RWPE1 (cell line): ENCODE data around the gene TSKU.

ENCODE experiments used
- CTCF ChIA-PET: fragments of 350-600 bp; sonication (Branson Sonifier 250); formaldehyde crosslinking; extraction: SDS; loops from one replicate; lab custom pipeline; 2021; lab: Yijun Ruan, JAX
- POLR2A ChIA-PET: fragments of 400-600 bp; formaldehyde crosslinking; extraction: SDS; loops from one replicate; lab custom pipeline; 2020; ENCODE audit warnings: antibody characterized with exemption; ENCODE audit not compliant: low non-redundant PET; lab: Yijun Ruan, JAX
- DNase-seq: peaks from one replicate; pipeline ENCODE4 v3.0.0; 2012; ENCODE audit warnings: low spot score
- H3K27ac ChIP-seq: fragments of 450-650 bp; 2 replicates; pipeline ENCODE4 v1.5.1; 2017
- CTCF ChIP-seq: fragments of 450-650 bp; conservative IDR thresholded peaks from 2 replicates; pipeline ENCODE4 v1.5.1; 2017; ENCODE audit warnings: low read depth, mild to moderate bottlenecking

The TSKU gene

DNA sequence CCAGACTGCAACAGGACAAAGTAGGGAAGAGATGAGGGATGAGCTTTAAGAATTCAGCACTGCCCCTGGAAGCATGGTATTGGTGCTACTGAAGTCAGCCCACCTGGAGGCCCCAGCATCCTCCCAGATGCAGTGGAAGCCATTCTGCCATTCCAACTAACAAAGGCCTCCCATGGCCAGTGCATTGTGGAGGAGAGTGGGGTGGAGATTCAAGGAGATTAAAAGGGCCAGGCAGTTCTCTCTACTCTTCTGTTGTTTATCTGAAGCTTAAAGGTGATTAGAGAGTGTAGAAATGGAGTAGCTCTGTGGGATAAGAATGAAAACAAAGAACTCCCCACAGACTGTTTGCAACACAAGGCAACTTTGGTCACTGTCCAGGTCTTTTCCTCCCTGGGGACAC lies 24.1 kb upstream of the TSKU start:
- TF ChIP-seq CTCF: no peak
- CTCF ChIA-PET: interaction anchor here (0.5 to 0.9 kb wide), 2 partner anchors 25 to 27 kb away, joined by 3 to 4 read pairs; no protein-coding TSS in a partner anchor
- POLR2A ChIA-PET: no interaction called here
- DNase-seq: no peak
- no peak overlapping the region for H3K27ac ChIP-seq

DNA sequence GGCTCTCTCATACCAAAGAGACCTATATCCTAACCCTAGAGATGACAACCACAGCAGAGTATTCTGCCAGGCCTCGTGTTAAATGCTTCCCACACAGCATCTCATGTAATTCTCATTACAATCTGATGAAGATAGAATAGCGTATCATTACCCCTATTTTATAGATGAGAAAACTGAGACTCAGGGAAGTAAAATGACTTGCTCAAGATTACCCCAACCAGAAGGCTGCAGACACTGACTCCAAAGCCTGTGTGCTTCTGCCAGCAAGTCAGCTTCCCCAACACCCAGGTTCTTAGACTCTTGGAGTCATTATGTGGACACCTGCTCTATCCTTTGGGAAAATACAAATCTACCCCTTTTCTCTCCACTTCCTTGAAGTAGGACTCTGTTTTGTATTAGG lies 23.6 kb upstream of the TSKU start:
- DNase-seq: no peak
- ChIA-PET CTCF (interaction anchor here (0.5 to 0.9 kb wide), 2 partner anchors 25 to 26 kb away, joined by 3 to 4 read pairs; no protein-coding TSS in a partner anchor), POLR2A (no interaction called here)
- no peak overlapping the region for H3K27ac ChIP-seq
- TF ChIP-seq CTCF: no peak

- ChIA-PET CTCF (interaction anchor here (0.5 kb wide), 1 partner anchor 288 kb away, joined by 3 read pairs; no protein-coding TSS in a partner anchor), POLR2A (no interaction called here)
- no peak overlapping the region for H3K27ac ChIP-seq
- TF ChIP-seq CTCF: no peak
- no peak for DNase-seq
Observed at GRCh38 chr11:76760236-76760635, 22.9 kb upstream of the TSKU start.

GRCh38 chr11:76761718-76762355 lies 21.3 kb upstream of the TSKU start:
- CTCF ChIA-PET: interaction anchor here (1.0 kb wide), 2 partner anchors 14 to 158 kb away, joined by 3 to 4 read pairs; no protein-coding TSS in a partner anchor
- TF ChIP-seq CTCF: no peak
- H3K27ac ChIP-seq: no peak overlapping the region
- DNase-seq: no peak
- POLR2A ChIA-PET: no interaction called here

DNA sequence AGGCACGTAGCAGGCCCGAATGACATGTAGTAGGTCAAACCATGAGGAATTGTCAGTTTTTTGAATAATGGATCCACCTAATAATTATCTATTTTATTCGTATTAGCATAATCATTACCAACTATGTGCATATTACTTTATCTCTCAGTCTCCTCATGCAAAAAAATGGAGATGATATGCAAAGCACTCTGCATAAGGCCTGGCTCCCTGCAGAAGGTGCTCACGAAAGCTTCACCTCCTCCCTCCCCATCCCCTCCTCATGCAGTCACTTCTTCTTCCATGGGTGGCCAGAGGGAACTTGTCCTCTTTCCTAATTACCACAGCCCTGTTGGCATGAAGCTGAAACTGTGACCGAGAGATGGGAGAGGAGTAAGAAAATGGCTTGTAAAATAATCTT lies 20.8 kb upstream of the TSKU start:
- no peak overlapping the region for H3K27ac ChIP-seq
- POLR2A ChIA-PET: no interaction called here
- no peak for TF ChIP-seq CTCF
- DNase-seq: no peak
- CTCF ChIA-PET: no interaction called here

DNA sequence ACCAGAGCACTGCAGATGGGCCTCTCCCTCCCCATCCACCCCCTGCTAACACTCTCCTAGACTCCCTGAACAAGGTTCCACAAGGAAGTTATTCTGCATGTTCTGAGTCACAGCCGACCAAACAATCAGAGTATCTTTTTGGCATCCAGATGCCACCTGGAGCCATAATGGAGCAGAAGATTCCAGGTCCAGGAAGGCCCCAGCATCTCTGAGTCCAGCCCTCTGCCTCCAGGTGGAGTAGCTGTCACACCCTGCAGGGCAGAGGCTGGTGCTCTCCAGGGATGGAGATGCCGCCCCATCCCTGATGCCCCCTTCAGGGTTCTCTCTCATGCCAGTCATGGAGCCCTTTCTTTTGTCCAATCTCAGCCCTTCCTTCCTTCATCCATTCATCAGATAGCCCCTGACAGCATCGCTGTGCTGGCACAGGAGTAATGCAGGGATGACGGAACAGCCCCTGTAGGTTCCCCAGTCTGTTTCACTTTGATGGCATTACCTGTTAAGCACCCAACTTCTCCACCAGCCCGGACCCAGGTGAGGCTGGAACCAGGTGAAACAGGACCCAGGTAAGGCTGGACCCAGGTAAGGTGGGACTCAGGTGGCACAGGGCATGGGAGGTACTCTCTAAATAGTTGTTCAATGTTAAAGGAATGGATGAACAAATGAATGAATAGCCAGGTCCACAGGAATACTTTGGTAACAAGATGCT lies 20.1 kb upstream of the TSKU start:
- DNase-seq: no peak
- ChIA-PET POLR2A (no interaction called here), CTCF (interaction anchor here (0.6 kb wide), 1 partner anchor 29 kb away, joined by 3 read pairs; no protein-coding TSS in a partner anchor)
- TF ChIP-seq CTCF: no peak
- H3K27ac ChIP-seq: peak overlapping the region; percentile 81
